ENCODE data around the gene EXOSC7.

The EXOSC7 gene

DNA sequence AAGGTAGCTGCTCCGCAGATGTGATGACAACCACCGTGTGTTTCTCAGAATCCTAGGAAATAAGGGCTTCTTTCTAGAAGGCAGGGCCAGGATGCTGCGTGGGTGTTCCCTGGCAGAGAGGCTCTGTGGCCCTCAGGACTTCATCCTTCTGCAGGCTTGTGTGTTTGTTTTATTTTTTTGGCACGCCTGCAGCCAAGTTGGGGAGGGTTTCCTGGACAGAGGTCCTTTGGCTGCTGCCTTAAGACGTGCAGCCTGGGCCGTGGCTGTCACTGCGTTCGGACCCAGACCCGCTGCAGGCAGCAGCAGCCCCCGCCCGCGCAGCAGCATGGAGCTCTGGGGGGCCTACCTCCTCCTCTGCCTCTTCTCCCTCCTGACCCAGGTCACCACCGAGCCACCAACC lies 50.0 kb downstream of the EXOSC7 start, which contains the start of gene CLEC3B:
Gene CLEC3B, plus strand, starts transcription at position 266 of the 400 bp plus-strand sequence. Its CDS starts 60 bp downstream, at position 326.
- no peaks in the 10 kb centered on the region for H3K9me2 ChIP-seq (replicated peaks; ENCODE audit: insufficient read depth, low read length)
- no peak within 1 kb of the TSS for H2AFZ ChIP-seq (ENCODE audit: low read depth, low read length, severe bottlenecking)
- no peak within 1 kb of the TSS for H3K9ac ChIP-seq (ENCODE audit: low read length)
- no peak within 1 kb of the TSS for H3K4me2 ChIP-seq (ENCODE audit: low read depth, low read length, poor library complexity, severe bottlenecking)
- no peaks in the 10 kb centered on the region for H3K36me3 ChIP-seq (ENCODE audit: low read length)
- no peak within 1 kb of the TSS for H3K27ac ChIP-seq (ENCODE audit: low read depth, low read length)
- TF ChIP-seq EZH2phosphoT487 (conservative IDR thresholded peaks at IDR 0.05; ENCODE audit: low read length): no peak
- TF ChIP-seq, protein P1, sequence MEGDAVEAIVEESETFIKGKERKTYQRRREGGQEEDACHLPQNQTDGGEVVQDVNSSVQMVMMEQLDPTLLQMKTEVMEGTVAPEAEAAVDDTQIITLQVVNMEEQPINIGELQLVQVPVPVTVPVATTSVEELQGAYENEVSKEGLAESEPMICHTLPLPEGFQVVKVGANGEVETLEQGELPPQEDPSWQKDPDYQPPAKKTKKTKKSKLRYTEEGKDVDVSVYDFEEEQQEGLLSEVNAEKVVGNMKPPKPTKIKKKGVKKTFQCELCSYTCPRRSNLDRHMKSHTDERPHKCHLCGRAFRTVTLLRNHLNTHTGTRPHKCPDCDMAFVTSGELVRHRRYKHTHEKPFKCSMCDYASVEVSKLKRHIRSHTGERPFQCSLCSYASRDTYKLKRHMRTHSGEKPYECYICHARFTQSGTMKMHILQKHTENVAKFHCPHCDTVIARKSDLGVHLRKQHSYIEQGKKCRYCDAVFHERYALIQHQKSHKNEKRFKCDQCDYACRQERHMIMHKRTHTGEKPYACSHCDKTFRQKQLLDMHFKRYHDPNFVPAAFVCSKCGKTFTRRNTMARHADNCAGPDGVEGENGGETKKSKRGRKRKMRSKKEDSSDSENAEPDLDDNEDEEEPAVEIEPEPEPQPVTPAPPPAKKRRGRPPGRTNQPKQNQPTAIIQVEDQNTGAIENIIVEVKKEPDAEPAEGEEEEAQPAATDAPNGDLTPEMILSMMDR (IDR thresholded peaks at IDR 0.05; ENCODE audit: insufficient read depth, low read length, poor library complexity, severe bottlenecking): no peak
- no peaks in the 10 kb centered on the region for H3K9me3 ChIP-seq (ENCODE audit: insufficient read depth, low read length)
- H3K27me3 ChIP-seq (ENCODE audit: low read length): no peaks in the 10 kb centered on the region
- no peak within 1 kb of the TSS for H3K4me3 ChIP-seq (ENCODE audit: insufficient read depth, low read length, poor library complexity, severe bottlenecking)
- H3K79me2 ChIP-seq (ENCODE audit: insufficient read depth, low read length): no peaks in the 10 kb centered on the region
- H4K20me1 ChIP-seq (ENCODE audit: low read depth, low read length): no peaks in the 10 kb centered on the region
- no peaks in the 10 kb centered on the region for H3F3A ChIP-seq (ENCODE audit: insufficient read depth)

DNA sequence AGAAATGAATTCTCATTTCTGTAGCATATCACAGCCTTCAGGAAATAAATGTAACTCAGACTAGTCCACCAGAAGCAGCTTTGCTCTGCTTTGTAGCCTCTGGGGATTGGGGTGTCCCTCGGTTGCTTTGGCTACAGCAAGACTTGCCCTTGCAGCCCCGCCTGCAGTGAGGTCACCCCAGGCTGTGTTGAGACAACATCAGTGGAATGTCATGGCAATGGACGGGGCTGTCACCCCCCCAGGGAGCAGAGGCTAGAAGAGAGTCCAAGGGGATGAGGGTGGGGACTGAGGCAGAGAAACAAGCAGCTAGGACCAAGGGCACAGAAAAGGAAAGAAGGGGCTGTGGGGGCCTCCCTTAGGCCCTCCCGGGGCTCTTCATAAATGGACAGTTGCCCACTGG lies 50.9 kb downstream of the EXOSC7 start:
- H2AFZ ChIP-seq (ENCODE audit: low read depth, low read length, severe bottlenecking): no peak overlapping the region
- no peaks in the 10 kb centered on the region for H3K36me3 ChIP-seq (ENCODE audit: low read length)
- no peak overlapping the region for H3K4me3 ChIP-seq (ENCODE audit: insufficient read depth, low read length, poor library complexity, severe bottlenecking)
- no peaks in the 10 kb centered on the region for H3K9me2 ChIP-seq (replicated peaks; ENCODE audit: insufficient read depth, low read length)
- H3K27me3 ChIP-seq (ENCODE audit: low read length): no peaks in the 10 kb centered on the region
- H3K4me2 ChIP-seq (ENCODE audit: low read depth, low read length, poor library complexity, severe bottlenecking): no peak overlapping the region
- no peaks in the 10 kb centered on the region for H3K9me3 ChIP-seq (ENCODE audit: insufficient read depth, low read length)
- no peak overlapping the region for H3K9ac ChIP-seq (ENCODE audit: low read length)
- no peaks in the 10 kb centered on the region for H3F3A ChIP-seq (ENCODE audit: insufficient read depth)
- no peaks in the 10 kb centered on the region for H4K20me1 ChIP-seq (ENCODE audit: low read depth, low read length)
- TF ChIP-seq, protein P1 (IDR thresholded peaks at IDR 0.05; ENCODE audit: insufficient read depth, low read length, poor library complexity, severe bottlenecking): no peak
- no peak for TF ChIP-seq EZH2phosphoT487 (conservative IDR thresholded peaks at IDR 0.05; ENCODE audit: low read length)
- H3K79me2 ChIP-seq (ENCODE audit: insufficient read depth, low read length): no peaks in the 10 kb centered on the region
- H3K27ac ChIP-seq (ENCODE audit: low read depth, low read length): no peak overlapping the region

DNA sequence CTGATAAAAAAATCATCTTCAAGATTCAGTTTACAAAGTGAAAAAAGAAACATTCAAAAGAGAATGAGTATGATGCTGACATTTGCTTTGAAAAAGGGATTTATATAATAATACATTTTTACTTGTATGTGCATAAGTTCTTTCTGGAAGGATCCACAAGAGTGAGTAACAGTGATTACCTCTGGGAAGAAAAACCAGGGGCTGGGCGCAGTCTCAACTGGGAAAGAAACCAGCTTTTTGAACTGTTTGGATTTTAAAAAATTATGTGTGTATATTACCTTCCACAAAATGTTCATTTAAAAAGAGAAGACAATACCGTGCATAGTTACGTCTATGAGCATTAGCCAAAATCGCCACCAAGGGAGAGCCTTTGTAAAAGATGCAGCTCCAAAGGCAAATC lies 51.4 kb downstream of the EXOSC7 start:
- no peak overlapping the region for H3K4me2 ChIP-seq (ENCODE audit: low read depth, low read length, poor library complexity, severe bottlenecking)
- H3K27ac ChIP-seq (ENCODE audit: low read depth, low read length): no peak overlapping the region

More for the DNA sequence above, 51.4 kb downstream of the EXOSC7 start:
- Histone ChIP-seq H3K27me3 (ENCODE audit: low read length) (no peaks in the 10 kb centered on the region), H4K20me1 (ENCODE audit: low read depth, low read length) (no peaks in the 10 kb centered on the region), H3F3A (ENCODE audit: insufficient read depth) (no peaks in the 10 kb centered on the region), H3K9me2 (replicated peaks; ENCODE audit: insufficient read depth, low read length) (no peaks in the 10 kb centered on the region), H3K79me2 (ENCODE audit: insufficient read depth, low read length) (no peaks in the 10 kb centered on the region), H3K36me3 (ENCODE audit: low read length) (no peaks in the 10 kb centered on the region), H3K9me3 (ENCODE audit: insufficient read depth, low read length) (no peaks in the 10 kb centered on the region), H3K4me3 (ENCODE audit: insufficient read depth, low read length, poor library complexity, severe bottlenecking) (no peak overlapping the region), H3K9ac (ENCODE audit: low read length) (no peak overlapping the region), H2AFZ (ENCODE audit: low read depth, low read length, severe bottlenecking) (no peak overlapping the region)
- no peak for TF ChIP-seq EZH2phosphoT487 (conservative IDR thresholded peaks at IDR 0.05; ENCODE audit: low read length)
- TF ChIP-seq, protein P1 (IDR thresholded peaks at IDR 0.05; ENCODE audit: insufficient read depth, low read length, poor library complexity, severe bottlenecking): no peak

Data from SU-DHL-6 (cell line).